Suppressor macrophage treated with lipopolysaccharide for 4 hours (primary cell): ENCODE results near the gene CRTAP.
"Not testable (repeated sequence)": the region's sequence is repeated elsewhere in the genome, so short reads cannot be mapped to it uniquely, and the experiment has no call there.

Experiments used
- DNase-seq: peaks from one replicate; pipeline ENCODE4 v3.0.0-alpha.2; 2020

Gene CRTAP

DNA sequence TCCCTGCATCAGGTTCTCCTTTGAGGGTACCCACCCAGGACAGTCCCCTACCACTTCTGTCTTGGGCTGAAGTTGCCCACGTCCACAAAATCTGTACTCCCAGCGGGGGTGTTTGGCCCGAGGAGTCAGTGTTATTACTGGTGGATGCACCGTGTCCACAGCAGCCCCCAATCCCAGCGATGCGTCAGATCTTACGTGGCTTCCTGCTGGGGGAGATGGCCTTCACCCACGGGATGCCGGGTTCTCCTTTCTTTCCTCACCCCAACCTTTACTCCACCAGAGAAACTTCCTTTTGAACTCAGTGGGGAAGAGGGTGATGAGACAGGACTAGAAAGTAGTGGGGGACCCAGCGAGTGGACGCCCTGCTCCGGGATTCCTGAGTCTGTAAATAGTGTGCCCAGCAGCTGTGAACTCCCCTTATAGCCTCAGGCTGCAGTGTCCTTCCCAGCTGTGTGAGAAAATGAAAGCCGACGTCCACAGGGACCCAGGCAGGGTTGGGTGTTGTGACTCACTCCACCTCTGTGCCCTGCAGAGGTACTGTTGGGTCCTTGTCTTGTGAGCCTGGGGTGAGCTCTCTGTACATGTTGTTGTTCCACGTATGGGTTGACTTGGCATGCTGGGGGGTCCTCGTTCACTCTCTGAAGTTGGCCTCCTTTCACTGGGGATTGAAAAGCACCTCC, 31.5 kb downstream of the CRTAP start:
- DNase-seq = no peak

DNA sequence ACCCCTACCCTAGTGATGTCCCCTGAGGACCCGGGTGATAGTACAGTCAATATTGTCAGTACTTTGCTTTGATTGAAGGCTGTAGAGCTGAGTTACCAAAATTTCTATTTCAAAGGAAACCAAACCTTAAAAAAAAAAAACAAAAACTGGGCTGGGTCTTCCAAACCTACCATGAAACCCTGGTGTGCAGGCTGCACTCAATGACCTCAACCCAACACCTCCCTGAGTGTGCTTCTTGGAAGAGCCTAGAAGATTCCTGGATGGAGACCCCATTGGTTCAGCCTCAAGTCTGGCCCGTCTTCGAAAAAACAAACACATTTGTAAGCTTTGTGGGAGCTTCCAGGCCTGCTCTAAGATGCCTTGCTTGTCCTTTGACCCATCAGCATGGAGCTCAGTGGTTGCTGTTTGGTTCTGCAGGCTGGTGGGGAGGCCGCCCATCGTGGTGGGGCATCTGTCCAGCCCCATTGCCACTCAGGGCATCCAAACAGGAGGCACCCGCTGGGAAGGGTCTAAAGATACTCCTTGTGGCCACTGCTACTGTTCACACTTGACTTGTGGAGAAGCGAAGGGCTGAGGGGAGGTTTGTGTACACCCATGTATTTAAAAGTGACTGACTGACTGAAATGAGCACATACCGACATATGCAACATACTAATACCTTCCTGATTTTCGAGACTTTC, 32.2 kb downstream of the CRTAP start:
- no peak for DNase-seq

DNA sequence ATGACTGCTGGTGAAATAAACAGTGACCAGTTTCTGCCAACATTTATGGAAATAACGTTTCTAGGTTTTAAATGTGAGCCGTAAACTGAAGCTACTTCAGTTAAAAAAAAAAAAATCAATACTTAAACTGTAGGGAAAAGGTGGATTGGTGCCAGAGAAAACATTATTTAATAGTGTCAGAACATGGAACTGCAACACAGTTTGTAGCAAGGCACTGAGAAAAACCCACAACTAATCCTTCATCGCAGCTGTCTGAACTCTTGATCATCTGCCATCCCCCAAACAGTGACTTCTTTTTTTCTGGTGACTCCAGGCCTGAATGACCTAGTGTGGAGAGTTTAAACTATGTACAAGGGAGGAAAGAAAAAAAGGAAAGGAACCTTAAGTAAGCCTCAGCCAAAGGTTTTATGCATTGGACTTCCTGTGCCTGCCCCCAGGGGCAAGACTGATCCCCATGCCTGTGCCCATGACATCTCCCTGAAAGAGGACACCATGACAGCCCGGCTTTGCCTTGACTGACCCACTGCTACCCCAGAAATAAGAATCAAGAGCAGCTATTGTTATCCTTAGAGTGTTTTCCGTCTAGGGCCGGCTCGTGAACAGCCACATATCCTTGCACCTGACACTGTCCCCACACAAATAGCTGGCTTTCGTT, 33.1 kb downstream of the CRTAP start:
- no peak for DNase-seq

DNA sequence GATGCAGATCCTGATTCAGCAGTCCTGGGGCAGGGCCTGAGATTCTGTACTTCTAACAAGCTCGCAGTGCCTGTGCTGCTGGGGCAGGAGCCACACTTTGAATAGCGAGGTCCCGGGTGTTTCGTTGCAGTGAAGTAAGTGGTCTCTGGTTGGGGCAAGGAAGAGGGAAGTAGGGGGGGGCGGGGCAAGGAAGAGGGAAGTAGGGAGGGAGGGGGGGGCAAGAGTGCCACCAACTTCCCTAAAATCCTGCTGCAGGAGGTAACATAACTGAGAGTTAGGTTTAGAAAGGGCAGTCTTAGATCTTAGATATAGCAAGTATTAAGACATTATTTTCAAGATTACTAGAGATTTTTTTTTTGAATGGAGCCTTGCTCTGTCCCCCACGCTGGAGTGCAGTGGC, 35.5 kb downstream of the CRTAP start:
- DNase-seq = peak; percentile 40

DNA sequence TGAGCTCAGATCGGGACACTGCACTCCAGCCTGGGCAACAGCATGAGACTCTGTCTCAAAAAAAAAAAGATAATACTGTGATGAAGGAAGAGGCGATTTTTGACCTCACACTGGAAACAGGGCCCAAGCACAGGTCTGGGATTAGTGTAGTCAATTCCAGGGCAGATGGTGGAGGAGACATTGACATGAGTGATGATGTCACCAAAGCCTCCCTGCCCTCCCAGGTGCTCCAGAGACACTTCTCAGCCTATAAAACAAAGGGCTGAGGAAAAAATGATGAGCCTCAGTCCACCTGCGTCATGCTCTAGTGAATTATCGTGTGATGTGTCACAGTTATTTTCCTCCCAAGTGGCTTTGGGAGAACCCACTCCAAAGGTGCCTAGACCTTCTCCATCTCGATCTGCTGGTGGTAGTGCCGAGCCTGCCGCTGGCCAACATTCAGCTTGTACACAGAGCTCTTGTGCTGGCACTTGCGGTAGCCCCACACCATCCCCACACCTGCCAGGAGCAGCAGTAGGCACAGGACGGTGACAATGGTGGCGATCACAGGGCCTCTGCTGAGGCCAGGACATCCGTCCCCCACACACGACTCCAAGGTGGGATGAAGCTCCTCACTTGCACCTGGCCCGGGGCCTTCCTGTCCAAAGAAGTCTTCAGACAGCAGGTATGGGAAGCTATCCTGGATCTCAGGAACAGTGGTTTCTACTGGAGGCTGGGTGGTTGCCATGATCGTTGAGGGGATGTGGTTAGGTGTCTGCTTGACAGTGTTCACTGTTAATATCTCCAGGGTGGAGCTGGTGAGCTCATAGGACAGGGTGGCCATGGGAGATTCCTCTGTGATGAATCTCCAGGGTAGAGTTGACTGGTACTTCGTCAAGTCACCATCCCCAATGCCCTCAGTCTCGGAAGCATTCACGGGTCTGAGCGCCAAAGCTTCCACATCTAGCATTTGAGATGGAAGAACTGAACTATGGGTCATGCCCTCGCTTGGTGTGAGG, 38.8 kb downstream of the CRTAP start:
- no peak for DNase-seq

DNA sequence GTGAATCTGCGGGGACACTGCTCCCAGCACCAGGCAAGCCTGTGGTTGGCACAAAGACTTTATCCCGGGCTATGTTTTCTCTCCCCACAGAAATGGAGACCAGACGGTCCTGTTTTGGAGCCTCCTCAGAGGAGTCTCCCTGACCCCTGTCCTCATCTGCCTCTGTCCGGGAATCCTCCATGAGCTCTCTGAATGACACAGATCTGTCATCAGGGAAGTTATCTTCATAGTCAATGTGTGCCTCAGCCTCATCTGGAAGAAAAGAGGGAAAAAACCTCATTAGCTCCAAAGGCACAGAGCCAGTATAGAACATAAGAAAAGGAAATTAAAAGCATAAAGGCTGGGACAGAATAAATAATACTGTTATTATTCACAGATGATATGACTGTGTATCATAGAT, 40.0 kb downstream of the CRTAP start:
- no peak for DNase-seq

DNA sequence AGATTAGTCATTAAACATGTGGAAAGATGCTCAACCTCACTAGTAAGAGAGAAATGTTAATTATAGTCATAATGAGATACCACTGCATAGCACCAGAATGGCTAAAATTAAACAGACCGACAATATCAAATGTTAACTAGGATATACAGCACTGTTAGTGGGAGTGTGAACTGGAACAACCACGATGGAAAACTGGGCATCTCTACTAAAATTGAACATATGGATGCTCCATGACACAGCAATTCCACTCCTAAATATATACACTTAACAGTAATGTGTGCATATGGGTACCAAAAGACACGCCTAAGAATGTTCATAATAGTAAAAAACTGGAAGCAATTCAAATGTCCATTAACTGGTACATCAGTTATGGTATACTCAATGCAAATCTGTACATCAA, 41.5 kb downstream of the CRTAP start:
- DNase-seq = no peak

DNA sequence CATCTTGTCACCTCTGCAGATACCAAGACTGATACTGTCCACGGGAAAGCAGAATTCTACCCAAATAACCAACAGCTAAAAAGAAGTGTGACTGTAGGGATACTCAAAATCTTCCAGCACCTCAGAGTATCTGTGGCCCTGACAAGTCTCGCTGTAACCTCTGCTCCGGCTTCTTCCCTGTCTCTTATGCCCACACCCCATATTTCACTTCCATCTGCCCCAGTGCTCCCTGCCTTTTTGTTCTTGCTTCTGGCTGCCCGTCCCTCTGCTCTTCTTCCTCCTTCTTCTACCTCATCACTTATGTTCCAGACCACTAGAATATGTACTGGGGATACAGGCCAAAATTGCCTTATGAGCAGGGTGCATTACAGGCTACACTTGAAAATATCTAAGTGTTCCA, 45.4 kb downstream of the CRTAP start:
- DNase-seq = no peak

DNA sequence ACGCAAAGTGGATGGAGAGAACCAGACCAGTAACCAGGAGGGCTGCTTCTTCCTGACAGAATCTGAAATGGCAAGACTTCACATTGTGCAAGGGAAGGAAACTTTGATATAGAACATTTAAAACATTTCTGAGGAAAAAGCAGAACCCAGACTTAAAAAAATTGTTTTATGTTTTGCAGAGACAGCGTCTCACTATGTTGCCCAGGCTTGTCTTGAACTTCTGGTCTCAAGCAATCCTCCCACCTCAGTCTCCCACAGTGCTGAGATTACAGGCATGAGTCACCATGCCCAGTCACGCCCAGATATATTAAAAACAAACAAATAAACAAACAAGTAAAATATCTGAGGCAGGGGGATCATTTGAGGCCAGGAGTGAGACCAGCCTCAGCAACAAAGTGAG, 46.2 kb downstream of the CRTAP start:
- DNase-seq = no peak

DNA sequence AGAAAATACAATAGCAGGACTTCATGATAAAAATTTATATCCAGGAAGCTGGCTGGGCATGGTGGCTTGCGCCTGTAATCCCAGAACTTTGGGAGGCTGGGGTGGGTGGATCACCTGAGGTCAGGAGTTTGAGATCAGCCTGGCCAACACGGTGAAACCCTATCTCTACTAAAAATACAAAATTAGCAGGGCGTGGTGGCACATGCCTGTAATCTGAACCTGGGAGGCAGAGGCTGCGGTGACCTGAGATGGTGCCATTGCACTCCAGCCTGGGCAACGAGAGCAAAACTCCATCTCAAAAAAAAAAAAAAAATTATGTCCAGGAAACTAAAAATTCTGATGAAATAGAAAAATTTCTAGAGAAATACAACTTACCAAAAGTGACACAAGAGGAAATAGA, 48.8 kb downstream of the CRTAP start:
- not testable (repeated sequence) for DNase-seq

DNA sequence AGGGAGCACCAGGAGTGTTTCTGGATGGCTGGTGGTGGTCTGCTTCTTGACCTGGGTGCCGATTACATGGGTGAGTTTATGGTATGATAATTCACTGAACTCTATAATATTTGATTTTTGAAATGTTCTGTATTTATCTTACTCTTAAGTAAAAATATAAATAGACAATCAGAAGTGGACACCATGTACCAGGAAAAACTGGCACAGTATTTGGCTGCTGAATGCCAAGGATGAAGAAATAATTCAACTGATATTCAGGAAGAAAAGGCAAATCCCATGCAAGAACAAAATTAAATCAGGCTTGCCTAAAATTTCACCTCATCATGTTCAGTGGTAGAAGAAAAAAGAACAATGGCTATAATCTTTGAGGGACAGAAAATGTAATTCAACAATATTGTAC, 51.6 kb downstream of the CRTAP start:
- no peak for DNase-seq

DNA sequence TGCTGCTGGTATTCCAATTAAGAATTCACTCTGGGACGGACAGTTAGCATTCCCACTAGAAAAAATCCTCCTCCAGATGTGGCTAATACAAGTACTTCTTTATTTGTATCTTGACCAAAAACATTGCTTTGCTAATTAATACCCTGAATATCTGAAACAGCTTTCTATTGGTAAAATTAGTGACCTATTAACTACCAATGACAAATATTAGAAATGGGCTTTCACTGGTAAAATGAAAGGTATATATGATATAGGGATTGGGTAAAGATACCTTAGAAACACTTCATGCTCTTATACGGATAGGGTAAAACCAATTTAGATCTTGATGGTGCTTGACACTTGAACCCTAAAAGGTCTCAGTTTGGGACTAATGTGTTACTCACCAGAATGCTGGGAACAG, 52.3 kb downstream of the CRTAP start:
- no peak for DNase-seq

DNA sequence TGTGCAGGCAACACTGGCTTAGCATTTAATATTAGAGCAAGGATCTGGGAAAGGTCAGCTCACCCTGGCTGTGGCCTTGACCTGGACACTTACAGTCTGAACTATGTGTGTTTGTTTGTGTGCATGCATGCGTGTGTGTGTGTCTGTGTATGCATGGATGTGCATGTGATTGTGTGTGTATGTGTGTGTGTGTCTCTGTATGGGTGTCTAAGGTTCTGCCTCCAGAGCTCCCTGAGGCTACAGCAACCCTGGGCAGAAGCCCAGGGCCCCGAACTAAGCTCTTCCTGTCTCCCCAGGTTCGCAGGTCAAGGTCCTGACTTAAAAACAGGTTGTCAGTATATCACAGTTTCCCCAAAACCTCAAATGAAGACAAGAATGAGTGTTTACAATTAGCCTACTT, 53.5 kb downstream of the CRTAP start:
- DNase-seq = no peak

DNA sequence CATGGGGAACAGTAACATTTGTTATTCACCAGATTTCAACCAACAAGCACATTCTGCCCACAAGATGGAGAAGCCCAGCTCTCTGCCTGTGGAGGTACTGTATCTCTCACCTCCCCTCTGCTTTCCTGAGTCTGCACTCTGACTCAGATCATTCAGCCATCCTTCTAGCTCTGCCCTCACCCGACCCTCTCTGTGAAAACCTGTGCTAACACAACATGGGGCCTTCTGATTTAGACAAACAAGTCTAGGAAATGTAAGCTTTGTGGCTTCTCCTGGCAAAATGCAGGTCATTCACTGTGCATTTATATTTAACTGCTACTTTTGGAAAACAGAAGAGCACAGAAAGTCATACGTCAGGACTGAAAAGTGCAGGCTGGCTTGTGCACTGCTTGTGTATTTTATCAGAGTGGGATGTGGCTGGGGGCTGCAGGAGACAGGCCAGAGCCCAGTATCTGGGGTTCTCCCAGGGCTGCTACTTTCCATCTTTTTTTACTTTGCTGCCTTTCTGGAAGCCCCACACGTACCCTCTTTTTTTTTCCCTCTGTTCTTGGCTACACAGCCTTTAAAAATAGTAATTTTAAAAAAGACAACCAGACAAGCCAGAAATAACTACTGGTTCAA, 54.0 kb downstream of the CRTAP start:
- DNase-seq = no peak

DNA sequence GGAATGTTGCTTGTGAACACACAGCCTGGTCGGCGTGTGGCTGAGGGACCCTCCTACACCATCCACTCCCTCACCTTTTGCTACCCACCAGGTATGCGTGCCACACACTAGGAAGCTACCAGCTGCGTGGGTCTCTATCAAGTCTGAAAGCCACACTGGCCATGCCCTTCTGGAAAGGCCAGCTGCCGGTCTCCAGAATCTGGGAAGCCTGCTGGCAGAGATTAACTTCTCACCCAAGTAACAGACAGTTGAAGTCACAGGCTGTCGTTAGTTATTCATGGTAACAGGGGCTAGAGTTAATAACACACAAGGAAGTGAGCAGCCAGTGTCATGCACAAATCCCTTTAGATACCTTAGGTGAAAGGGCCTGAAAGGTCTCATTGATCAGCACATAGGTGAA, 56.7 kb downstream of the CRTAP start:
- DNase-seq = no peak

DNA sequence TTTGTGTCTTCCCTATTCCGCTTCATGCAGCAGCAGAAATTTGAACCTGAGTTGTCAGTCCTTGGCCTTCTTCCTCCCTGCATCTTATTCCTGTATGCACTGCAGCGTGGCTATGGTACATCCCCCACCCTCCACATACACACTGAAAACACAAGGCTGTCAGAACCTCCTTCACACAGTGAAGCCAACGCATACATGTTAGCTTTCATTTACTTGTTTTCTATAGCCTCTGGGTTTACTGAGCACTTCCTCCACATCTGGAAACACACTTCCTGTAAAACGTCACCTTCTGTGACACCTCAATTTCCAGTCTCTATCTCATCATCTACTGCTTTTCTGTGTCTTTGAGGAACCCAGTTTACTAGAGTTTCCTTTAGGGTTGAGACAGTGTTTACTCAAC, 57.8 kb downstream of the CRTAP start:
- no peak for DNase-seq

DNA sequence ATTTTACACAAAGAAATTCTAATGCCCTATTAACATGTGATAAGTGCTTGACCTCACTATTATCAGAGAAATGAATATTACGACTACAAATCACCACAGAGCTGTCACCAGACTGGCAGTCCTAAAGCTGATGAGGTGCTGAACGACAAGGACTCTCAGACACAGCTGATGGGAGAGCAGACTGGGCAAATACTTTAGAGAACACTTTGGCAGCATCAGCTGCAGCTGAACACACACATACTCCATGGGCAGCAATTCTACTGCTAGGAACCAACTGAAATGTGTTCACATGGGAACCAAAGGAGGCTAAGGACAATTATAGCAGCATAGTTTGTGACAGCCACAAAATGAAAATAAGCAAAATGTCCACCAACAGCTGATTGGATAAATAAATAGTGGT, 59.3 kb downstream of the CRTAP start:
- DNase-seq = no peak

DNA sequence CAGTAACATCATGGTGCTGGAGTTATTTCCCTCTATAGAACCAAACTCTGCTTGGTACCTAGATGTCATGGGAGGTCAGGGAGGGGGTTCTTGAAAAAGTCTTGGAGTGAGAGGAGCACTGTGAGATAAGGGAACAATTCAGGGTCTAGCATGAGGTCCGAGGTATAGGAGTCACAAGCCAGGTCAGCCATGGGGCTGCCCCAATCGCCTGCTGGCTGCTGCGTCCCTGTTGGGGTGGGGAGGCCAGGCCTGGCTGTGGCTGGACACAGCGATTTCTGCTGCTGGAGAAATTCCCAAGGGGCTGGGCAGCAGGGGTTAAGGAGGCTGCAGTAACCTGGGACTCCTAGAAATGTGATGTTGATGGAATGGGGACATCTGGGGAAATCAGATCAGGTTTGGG, 59.9 kb downstream of the CRTAP start:
- no peak for DNase-seq

DNA sequence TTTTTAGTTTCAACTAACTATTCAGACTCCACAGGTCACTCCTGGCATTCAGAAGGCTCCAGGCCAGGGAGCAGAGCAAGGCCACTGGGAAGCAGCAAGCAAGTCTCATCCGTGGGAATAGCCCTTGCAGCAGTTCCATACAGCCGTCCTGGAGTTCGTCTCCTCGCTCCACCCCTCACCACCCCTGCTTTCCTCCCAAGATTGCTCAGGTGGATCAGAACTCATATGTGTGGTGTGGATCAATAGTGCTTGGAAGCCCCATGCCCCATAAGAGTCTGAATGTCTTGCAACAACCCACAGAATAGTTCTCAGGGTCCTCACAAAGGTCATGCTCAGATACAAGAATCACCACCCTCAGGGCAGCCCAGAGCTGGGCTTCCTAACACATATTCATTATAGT, 60.3 kb downstream of the CRTAP start:
- no peak for DNase-seq

DNA sequence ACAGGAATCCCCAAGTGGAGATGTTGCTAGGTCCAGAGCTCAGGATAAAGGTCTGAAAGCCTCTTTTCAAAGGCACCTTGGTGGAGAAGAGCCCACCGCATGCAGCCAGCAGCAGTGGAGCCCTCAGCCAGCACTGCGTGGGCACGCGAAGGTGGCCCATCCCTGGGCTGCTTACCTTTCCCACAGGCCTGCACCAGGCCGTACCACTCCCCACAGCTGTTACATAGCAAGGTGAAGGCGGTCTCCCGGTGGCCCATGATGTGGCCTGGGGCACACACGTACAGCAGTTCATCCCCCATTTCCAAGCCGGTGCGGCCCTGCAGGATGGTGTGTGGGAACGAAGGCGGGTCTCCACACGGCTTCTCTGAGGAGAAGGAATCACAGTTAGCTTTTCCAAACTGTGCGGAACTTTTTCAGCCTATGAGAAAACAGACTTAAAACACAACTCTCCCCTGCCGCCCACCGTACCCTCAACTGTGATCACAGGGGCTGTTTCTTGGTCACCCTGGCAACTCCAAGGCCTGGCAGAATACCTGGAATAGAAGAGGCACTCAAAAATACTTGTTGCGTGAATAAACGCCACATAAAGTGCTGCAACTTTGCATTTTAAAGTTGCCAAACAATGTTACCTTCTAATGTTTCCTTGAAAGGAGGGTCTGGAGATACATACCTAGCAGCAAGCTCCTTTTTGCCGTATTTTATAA, 61.0 kb downstream of the CRTAP start:
- DNase-seq = no peak

DNA sequence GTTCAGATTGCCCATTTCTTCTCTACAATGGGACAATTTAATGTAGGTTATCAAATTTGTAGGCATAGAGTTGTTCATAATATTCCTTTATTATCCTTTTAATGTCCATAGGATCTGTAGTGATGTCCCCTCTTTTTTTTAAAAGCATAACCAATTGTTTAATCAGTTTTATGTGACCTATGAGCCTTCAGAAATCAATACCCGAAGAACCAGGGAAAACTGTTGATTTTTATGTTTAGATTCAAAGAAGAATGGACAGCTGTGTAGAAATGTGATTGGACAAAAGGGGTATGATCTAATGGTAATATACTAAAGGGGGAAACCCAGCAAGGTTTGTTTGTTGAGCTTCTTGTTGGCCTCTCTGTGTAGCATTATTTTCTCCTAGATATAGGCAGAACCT, 65.3 kb downstream of the CRTAP start:
- DNase-seq = no peak

DNA sequence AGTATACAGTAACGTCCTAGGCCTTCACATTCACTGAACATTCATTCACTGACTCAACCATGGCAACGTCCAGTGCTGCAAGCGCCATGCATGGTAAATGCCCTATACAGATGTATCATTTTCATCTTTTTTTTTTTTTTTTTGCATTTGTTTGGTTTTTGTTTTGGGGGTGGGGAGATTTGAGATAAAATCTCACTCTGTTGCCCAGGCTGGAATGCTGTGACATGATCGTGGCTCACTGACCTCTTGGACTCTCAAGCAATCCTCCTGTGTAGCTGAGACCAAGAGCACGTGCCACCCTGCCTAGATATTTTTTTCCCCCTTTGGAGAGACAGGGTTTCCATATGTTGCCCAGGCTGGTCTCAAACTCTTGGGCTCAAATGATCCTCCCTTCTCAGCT, 67.4 kb downstream of the CRTAP start:
- DNase-seq = no peak
